ENCODE results near the gene CPSF4.
A peak's percentile ranks its signal among the peaks of the same experiment; 100 is the strongest.
"Not testable (repeated sequence)": the region's sequence is repeated elsewhere in the genome, so short reads cannot be mapped to it uniquely, and the experiment has no call there.

CPSF4 gene

DNA sequence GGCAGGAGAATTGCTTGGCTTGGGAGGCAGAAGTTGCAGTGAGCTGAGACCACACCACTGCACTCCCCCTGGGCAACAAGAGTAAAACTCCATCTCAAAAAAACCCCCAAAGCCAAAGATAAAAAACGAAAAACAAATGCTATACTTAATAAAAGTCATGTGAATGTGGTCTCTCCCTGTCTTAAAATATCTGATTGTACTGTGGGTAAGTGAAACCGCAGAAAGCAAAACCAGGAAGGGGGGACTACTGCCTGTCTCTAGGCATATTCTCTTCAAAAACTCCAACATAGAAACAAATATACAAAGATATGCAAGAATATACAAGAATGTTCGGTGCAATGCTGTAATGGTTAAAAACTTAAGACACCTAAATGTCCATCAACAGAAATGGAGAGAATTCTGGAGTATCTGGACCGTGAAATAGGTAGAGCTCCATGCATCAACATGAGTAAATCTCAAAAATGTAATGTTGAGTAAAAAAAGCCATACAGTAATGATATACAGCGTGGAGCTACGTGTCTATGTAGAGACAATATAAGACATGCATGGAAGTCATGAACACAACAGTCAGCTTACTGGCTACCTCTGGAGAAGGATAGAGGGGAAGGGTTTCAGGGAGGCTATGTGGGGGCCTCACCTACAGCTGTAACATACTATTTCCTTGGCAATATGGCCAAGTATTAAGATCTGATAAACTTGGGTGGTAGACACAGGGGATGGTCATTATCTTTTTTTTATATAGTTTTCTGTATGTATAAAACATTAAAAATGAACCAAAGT lies 59.2 kb downstream of the CPSF4 start:
- DNase-seq: no peak

DNA sequence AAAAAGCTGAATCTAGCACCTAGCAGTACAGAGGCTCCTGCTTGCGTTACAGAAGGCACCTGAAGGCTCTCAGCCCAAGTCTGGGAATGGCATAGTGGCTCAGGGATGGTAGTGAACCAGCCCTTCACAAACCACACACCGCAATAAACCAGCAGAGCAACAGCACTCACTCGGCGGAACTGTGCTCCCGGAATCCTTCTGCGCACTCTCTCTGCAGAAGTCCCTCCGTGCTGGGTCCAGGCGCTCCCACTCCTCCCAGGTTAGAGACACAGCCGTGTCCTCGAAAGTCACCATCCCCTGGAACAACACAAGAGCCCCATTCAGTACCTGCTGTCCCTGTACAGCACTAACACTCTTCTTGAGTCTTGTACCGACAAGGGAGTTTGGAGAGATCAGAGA lies 59.8 kb downstream of the CPSF4 start:
- no peak for DNase-seq

DNA sequence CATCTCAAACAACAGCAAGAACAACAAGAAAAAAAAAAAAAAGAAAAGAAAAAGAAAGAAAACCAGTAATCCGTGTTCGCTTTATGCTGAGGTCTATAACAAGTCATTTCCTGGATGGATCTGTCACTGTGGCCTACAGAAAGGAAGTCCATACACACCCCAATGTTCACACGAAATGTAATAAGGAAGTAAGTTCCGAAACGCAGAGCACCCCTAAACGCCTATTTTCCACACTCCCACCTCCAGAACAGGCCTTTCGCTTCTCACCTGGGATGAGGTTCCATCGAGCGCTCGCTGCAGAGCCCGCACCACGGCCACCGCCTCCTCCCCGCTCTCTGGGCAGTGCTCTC lies 60.6 kb downstream of the CPSF4 start:
- DNase-seq: no peak

DNA sequence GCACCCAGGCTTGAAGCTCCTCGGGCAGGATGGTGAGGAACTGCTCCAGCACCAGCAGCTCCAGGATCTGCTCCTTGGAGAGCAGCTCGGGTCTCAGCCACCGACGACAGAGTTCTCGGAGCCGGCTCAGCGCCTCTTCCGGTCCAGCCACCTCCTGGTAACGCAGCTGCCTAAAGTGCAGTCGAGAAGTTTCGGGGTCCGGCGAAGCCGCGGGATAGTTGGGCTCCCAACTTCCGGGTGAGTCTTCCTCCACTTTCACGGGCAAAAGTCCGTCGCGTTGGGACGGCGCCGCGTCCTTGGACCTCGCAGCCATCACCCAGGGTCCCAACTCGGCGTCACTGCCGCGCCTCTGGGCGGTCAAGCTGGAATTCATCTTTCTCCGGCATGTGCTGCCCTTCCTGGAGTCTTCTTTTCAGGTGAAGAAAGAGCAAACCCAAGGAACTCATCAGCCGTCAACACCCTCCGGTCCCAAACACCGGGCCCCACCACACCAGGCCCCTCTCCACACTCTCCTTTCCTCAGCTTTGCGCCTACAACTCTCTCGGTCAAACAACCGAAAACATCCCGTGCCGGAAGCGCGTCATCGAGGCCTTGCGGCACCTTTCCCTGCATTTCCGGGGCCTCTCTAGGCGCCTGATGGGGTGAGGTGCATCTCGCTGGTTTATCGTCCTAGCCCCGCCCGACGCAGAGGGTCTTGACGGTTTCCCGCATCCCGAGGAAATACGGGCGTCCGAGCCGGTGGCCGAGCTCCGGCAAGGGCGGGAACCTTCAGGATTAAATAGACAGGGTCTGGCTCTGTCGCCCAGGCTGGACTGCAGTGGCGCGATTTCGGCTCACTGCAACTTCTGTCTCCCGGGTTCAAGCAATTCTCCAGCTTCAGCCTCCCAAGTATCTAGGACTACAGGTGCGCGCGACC lies 61.2 kb downstream of the CPSF4 start, which contains the start of gene ZNF394:
Gene ZNF394 (minus strand): TSS at position 561 of the 916 bp plus-strand sequence. CDS start 188 bp downstream, at position 373.
- DNase-seq: peak; percentile 83

DNA sequence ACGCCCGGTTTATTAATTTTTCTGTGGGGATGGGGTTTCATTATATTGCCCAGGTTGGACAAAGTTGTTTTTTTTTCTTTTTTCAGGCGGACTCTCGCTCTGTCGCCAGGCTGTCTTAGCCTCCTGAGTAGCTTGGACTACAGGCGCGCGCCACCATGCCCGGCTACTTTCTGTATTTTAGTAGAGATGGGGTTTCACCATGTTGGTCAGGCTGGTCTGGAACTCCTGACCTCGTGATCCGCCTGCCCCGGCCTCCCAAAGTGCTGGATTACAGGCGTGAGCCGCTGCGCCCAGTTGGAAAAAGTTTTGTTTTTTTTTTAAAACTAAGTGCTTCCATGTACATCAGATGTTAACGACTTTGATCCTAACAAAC lies 61.9 kb downstream of the CPSF4 start:
- no peak for DNase-seq

DNA sequence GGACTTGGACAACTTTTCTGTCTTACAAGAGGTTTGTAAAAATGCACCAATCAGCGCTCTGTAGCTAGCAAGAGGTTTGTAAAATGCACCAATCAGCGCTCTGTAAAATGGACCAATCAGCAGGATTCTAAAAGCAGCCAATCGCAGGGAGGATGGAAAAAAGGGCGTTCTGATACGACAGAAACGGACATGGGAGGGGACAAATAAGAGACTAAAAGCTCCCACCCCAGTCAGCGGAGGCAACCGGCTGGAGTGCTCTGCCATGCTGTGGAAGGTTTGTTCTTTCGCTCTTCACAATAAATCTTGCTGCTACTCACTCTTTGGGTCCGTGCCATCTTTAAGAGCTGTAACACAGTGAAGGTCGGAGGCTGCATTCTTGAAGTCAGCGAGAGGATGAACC lies 62.5 kb downstream of the CPSF4 start:
- not testable (repeated sequence) for DNase-seq

DNA sequence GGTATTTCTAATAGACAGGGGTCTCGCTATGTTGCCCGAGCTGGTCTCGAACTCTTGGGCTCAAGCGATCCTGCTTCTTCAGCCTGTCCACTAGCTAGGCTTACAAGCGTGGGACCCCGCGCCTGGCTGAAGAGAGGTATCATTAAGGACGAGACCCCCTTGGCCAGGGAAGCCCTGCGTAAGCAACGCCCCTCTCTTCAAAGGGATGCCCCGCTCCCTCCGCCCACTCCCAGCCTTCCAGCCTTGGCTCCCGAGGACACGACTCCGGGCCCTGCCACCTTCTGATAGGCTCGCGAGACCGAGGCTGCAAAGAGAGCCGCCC lies 65.5 kb downstream of the CPSF4 start:
- no peak for DNase-seq

DNA sequence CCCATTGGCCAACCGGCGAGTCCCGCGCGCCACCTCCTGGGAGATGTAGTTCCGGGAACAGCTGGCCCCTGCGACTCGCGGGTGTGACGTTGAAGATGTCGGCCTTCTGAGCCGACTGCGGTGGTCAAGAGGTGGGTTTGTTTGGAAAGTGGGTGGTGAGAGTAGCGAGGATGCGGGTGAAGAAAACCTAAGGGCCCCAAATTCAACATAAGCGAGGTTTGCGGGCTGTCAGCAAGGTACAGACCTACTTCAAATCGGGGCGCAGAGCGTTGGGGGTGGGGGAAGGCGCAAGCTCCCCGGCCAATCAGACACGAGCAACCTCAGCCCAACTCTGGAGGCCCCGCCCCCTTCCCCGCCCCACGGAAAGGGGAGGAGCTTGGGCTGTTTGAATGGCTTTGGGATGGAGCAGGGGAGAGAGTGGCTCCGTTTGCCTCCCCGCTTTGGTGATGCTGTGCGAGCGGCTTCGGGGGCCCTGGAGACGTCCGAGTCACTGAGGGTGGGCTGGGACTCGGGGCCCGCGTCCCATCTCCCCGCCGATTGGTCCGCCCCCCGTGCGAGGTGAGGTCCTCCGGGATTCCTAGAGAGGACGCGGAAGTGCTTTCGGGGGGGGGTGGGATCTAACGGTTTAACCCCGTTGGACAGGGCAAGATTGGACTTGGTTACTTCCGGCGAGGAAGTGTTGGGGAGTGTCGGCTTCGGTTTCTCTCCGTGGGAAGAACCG lies 66.0 kb downstream of the CPSF4 start, which contains the start of gene ZKSCAN5:
Gene ZKSCAN5 (plus strand): TSS at position 60 of the 721 bp plus-strand sequence. CDS start 1,383 bp downstream, outside the sequence.
- DNase-seq: peak; percentile 97

DNA sequence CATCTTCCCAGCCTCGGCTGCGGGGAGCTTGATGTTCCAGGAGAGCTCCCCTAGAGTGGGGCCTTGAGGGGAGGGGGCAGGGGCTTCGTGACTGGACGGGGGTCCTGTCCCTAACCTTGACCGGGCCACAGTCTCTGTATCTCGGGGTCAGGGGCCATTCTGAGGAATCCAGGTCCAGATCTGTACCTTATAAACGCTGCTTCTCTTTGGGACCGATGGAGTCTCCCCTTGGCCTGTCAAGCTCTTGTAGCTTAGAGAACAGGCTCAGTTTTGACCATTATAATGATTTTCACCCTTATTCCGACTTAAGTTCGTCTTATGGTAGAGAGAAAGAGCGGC lies 66.5 kb downstream of the CPSF4 start:
- DNase-seq: no peak
